HepG2 (cell line): Measurements from ENCODE around the gene SALL4. TPM values are rescaled to one million over a fixed set of nuclear protein-coding genes. Genes with fewer than 3 reads are reported as not detected.

ENCODE experiments used
- ATF7-NPFF ChIP-seq: sonication (generic); formaldehyde crosslinking; IDR thresholded peaks from 2 replicates; pipeline ENCODE4 v1.8.1; 2023; ENCODE audit warnings: mild to moderate bottlenecking, low read depth, missing genetic modification reagents, moderate library complexity
- GZF1 ChIP-seq: sonication (generic); formaldehyde crosslinking; IDR thresholded peaks from 2 replicates; pipeline ENCODE4 v1.5.1; 2020; ENCODE audit warnings: mild to moderate bottlenecking, missing genetic modification reagents
- KMT2B ChIP-seq: IDR thresholded peaks from 2 replicates; pipeline ENCODE4 v1.6.1; 2016; ENCODE audit warnings: missing genetic modification reagents, missing compliant biosample characterization
- MIER2 ChIP-seq: IDR thresholded peaks from 2 replicates; pipeline ENCODE4 v1.6.1; 2016; ENCODE audit warnings: missing biosample characterization, missing genetic modification reagents
- NR2F6 ChIP-seq, 2 experiments: IDR thresholded peaks; 2 replicates each; pipeline ENCODE4 v1.6.1; 2016; ENCODE audit warnings: antibody characterized with exemption in 1 of 2, mild to moderate bottlenecking in 1 of 2
- RAD51 ChIP-seq: fragments of 450-650 bp; IDR thresholded peaks from 2 replicates; pipeline ENCODE4 v1.6.1; 2016; ENCODE audit warnings: borderline replicate concordance
- RARA ChIP-seq: IDR thresholded peaks from 2 replicates; pipeline ENCODE4 v1.6.1; 2016; ENCODE audit warnings: missing genetic modification reagents, missing compliant biosample characterization
- RXRA ChIP-seq: sonication (generic); formaldehyde crosslinking; IDR thresholded peaks from 2 replicates; pipeline ENCODE4 v1.5.1; 2020; ENCODE audit warnings: missing genetic modification reagents
- SETDB1 ChIP-seq: sonication (generic); formaldehyde crosslinking; IDR thresholded peaks from 2 replicates; pipeline ENCODE4 v1.5.1; 2020; ENCODE audit warnings: missing genetic modification reagents, mild to moderate bottlenecking, borderline replicate concordance
- SNAI1 ChIP-seq: sonication (generic); formaldehyde crosslinking; IDR thresholded peaks from 2 replicates; pipeline ENCODE4 v1.5.0; 2020; ENCODE audit warnings: mild to moderate bottlenecking, missing genetic modification reagents, borderline replicate concordance
- SP5 ChIP-seq: IDR thresholded peaks from 2 replicates; pipeline ENCODE4 v1.6.1; 2016; ENCODE audit warnings: low read depth, borderline replicate concordance
- ZFP62 ChIP-seq: sonication (generic); formaldehyde crosslinking; IDR thresholded peaks from 2 replicates; pipeline ENCODE4 v1.4.0; 2020; ENCODE audit warnings: missing genetic modification reagents
- ZNF253 ChIP-seq: sonication (generic); formaldehyde crosslinking; IDR thresholded peaks from 2 replicates; pipeline ENCODE4 v1.8.0; 2022; ENCODE audit warnings: mild to moderate bottlenecking, missing genetic modification reagents, borderline replicate concordance
- ZNF569 ChIP-seq: sonication (generic); formaldehyde crosslinking; IDR thresholded peaks from 2 replicates; pipeline ENCODE4 v1.5.0; 2020; ENCODE audit warnings: mild to moderate bottlenecking, missing genetic modification reagents, moderate library complexity, borderline replicate concordance
- ZNF577 ChIP-seq: sonication (generic); formaldehyde crosslinking; IDR thresholded peaks from 2 replicates; pipeline ENCODE4 v1.4.0; 2020; ENCODE audit warnings: mild to moderate bottlenecking, low read depth, missing genetic modification reagents, borderline replicate concordance
- ZNF687 ChIP-seq: sonication (generic); formaldehyde crosslinking; IDR thresholded peaks from 2 replicates; pipeline ENCODE4 v1.5.1; 2020; ENCODE audit warnings: mild to moderate bottlenecking, missing genetic modification reagents, moderate library complexity
- ZSCAN9 ChIP-seq: IDR thresholded peaks from 2 replicates; pipeline ENCODE4 v1.6.1; 2016; ENCODE audit warnings: borderline replicate concordance
- polyA plus RNA-seq, 8 experiments: library from polyadenylated mRNA; depleted of rRNA in 3 of 8; stranded (reverse) in 7 of 8; unstranded in 1 of 8; fragments of >200 nt; fragmentation: Illumina TruSeq in 4 of 8; extraction: Trizol in 4 of 8; gene quantifications; 2 replicates each; pipeline versions ENCODE4 v1.2.1 to v1.2.3, GENCODE V29; 2011 to 2016; ENCODE audit warnings: low read depth in 4 of 8, missing spikeins in 1 of 8, mixed read lengths in 1 of 8; ENCODE audit not compliant: insufficient read depth in 1 of 8
- total RNA-seq, 5 experiments: library from RNA; depleted of rRNA; stranded (reverse); fragments of >200 nt; fragmentation: Illumina TruSeq; extraction: Trizol; gene quantifications; 2 replicates each; pipeline ENCODE4 v1.2.3, GENCODE V29; 2016; ENCODE audit warnings: low read depth in 1 of 5
- TF ChIP-seq, protein P1 (sequence below): sonication (generic); formaldehyde crosslinking; IDR thresholded peaks from 2 replicates; pipeline ENCODE4 v1.8.0; 2022; ENCODE audit warnings: missing genetic modification reagents, mild to moderate bottlenecking, moderate library complexity, borderline replicate concordance
- TF ChIP-seq, protein P2 (sequence below): IDR thresholded peaks from 2 replicates; pipeline ENCODE4 v1.6.1; 2012; ENCODE audit warnings: low read depth, low read length, improper control_type of control experiment
- TF ChIP-seq, protein P3 (sequence below): IDR thresholded peaks from 2 replicates; pipeline ENCODE4 v1.6.1; 2016; ENCODE audit warnings: mild to moderate bottlenecking, missing biosample characterization, missing genetic modification reagents

SALL4 gene
- total and polyA plus RNA-seq, 2 of the 13 experiments (the other 11 are each of a cell fraction or from before 2014, with no cell fraction given), result 0.33 to 1.8 TPM

DNA sequence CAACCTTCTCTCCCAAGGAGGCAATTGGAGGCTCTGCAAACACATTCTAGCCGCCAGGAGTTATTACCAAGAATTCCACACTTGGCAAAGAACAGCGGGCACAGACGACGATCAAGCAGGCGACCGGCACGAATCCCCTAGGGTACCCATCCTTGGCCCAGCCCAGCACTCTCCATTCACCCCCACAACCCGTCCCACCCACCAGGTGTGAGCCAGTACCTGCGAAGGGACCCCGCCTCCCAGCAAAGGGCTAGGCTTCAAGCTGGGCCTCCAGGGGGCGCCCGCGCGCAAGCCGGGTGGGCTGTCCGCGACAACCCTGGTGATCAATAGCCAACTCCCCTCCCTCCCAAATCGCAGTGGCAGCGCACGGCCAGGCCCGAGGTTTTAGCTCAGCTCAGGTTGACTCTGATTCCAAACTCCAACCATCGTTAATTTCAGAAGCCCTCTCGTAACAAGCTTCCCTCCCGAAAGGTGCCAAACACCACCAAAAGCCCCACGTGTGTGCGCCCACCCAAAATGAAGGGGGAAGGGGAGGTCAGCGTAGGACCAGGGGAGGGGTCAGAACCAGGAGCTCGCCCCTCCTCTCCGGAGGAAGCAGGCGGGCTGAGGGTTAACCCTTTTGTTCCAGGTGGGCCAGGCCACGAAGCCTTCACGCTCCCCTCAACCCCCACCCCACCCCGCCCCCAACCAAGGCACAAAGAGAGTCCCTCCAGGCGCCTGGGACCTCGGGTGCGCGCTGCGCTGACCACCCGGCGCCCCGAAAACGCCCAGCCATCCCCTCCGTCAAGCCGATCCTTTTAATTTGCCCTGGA, 2.1 kb downstream of the SALL4 start (continued):
- TF ChIP-seq ZNF577 (CRISPR knock-in tag) (no peak), SNAI1 (no peak), ZNF687 (peak; percentile 86), SETDB1 (CRISPR knock-in tag) (0 out of 2 replicates have a peak, but pooled peaks have one; percentile 37), GZF1 (CRISPR knock-in tag) (peak; percentile 41; the same call in 1 of the 2 replicates), ATF7-NPFF (no peak), SP5 (CRISPR knock-in tag) (no peak), NR2F6 (IDR thresholded peaks at IDR 0.05) (no peak), NR2F6 (CRISPR knock-in tag; IDR thresholded peaks at IDR 0.05) (peak; percentile 45; the same call in 1 of the 2 replicates), ZNF253 (CRISPR knock-in tag) (no peak), RAD51 (no peak), MIER2 (CRISPR knock-in tag) (no peak), RARA (CRISPR knock-in tag) (peak; percentile 30; the same call in 1 of the 2 replicates), ZFP62 (CRISPR knock-in tag) (no peak), RXRA (CRISPR knock-in tag) (peak; percentile 40; the same call in 1 of the 2 replicates), ZSCAN9 (CRISPR knock-in tag) (0 out of 2 replicates have a peak, but pooled peaks have one; percentile 29), ZNF569 (no peak), KMT2B (CRISPR knock-in tag) (no peak)
- TF ChIP-seq, protein P1, sequence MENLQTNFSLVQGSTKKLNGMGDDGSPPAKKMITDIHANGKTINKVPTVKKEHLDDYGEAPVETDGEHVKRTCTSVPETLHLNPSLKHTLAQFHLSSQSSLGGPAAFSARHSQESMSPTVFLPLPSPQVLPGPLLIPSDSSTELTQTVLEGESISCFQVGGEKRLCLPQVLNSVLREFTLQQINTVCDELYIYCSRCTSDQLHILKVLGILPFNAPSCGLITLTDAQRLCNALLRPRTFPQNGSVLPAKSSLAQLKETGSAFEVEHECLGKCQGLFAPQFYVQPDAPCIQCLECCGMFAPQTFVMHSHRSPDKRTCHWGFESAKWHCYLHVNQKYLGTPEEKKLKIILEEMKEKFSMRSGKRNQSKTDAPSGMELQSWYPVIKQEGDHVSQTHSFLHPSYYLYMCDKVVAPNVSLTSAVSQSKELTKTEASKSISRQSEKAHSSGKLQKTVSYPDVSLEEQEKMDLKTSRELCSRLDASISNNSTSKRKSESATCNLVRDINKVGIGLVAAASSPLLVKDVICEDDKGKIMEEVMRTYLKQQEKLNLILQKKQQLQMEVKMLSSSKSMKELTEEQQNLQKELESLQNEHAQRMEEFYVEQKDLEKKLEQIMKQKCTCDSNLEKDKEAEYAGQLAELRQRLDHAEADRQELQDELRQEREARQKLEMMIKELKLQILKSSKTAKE (CRISPR knock-in tag), result no peak; the same call in 1 of the 2 replicates
- TF ChIP-seq, protein P2, sequence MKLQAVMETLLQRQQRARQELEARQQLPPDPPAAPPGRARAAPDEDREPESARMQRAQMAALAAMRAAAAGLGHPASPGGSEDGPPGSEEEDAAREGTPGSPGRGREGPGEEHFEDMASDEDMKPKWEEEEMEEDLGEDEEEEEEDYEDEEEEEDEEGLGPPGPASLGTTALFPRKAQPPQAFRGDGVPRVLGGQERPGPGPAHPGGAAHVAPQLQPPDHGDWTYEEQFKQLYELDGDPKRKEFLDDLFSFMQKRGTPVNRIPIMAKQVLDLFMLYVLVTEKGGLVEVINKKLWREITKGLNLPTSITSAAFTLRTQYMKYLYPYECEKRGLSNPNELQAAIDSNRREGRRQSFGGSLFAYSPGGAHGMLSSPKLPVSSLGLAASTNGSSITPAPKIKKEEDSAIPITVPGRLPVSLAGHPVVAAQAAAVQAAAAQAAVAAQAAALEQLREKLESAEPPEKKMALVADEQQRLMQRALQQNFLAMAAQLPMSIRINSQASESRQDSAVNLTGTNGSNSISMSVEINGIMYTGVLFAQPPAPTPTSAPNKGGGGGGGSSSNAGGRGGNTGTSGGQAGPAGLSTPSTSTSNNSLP, result no peak
- TF ChIP-seq, protein P3, sequence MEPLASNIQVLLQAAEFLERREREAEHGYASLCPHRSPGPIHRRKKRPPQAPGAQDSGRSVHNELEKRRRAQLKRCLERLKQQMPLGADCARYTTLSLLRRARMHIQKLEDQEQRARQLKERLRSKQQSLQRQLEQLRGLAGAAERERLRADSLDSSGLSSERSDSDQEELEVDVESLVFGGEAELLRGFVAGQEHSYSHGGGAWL, result peak; percentile 63; the same call in 1 of the 2 replicates
